ENCODE data around the gene OPRL1. TPM values are rescaled to one million over a fixed set of nuclear protein-coding genes. Genes with fewer than 3 reads are reported as not detected.
A peak's percentile ranks its signal among the peaks of the same experiment; 100 is the strongest.

OPRL1 gene
- total RNA-seq, 1 donor = 0.72 TPM

GRCh38 chr20:64043768-64044167, 36.1 kb upstream of the OPRL1 start:
- Histone ChIP-seq H3K4me1 (ENCODE audit: insufficient read depth, low read length) (no peaks in the 10 kb centered on the region), H2AFZ (ENCODE audit: low read length) (no peak overlapping the region), H3K79me2 (ENCODE audit: insufficient read depth, low read length) (no peaks in the 10 kb centered on the region), H3K4me3 (ENCODE audit: insufficient read depth, low read length) (no peak overlapping the region), H4K20me1 (ENCODE audit: insufficient read depth, low read length) (no peaks in the 10 kb centered on the region), H3K36me3 (ENCODE audit: insufficient read depth, low read length) (no peaks in the 10 kb centered on the region), H3K27ac (ENCODE audit: low read depth, low read length) (no peak overlapping the region), H3K9me3 (ENCODE audit: low read depth, low read length) (no peaks in the 10 kb centered on the region), H3K4me2 (ENCODE audit: insufficient read depth, low read length) (no peak overlapping the region), H3K27me3 (ENCODE audit: insufficient read depth, low read length) (peaks cover 49% of the 10 kb centered on the region)
- DNase-seq (ENCODE audit: insufficient read length, low spot score, missing footprints) = no peak
- TF ChIP-seq, protein P1, sequence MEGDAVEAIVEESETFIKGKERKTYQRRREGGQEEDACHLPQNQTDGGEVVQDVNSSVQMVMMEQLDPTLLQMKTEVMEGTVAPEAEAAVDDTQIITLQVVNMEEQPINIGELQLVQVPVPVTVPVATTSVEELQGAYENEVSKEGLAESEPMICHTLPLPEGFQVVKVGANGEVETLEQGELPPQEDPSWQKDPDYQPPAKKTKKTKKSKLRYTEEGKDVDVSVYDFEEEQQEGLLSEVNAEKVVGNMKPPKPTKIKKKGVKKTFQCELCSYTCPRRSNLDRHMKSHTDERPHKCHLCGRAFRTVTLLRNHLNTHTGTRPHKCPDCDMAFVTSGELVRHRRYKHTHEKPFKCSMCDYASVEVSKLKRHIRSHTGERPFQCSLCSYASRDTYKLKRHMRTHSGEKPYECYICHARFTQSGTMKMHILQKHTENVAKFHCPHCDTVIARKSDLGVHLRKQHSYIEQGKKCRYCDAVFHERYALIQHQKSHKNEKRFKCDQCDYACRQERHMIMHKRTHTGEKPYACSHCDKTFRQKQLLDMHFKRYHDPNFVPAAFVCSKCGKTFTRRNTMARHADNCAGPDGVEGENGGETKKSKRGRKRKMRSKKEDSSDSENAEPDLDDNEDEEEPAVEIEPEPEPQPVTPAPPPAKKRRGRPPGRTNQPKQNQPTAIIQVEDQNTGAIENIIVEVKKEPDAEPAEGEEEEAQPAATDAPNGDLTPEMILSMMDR (IDR thresholded peaks at IDR 0.05; ENCODE audit: extremely low read depth, low read depth, low read length) = no peak

DNA sequence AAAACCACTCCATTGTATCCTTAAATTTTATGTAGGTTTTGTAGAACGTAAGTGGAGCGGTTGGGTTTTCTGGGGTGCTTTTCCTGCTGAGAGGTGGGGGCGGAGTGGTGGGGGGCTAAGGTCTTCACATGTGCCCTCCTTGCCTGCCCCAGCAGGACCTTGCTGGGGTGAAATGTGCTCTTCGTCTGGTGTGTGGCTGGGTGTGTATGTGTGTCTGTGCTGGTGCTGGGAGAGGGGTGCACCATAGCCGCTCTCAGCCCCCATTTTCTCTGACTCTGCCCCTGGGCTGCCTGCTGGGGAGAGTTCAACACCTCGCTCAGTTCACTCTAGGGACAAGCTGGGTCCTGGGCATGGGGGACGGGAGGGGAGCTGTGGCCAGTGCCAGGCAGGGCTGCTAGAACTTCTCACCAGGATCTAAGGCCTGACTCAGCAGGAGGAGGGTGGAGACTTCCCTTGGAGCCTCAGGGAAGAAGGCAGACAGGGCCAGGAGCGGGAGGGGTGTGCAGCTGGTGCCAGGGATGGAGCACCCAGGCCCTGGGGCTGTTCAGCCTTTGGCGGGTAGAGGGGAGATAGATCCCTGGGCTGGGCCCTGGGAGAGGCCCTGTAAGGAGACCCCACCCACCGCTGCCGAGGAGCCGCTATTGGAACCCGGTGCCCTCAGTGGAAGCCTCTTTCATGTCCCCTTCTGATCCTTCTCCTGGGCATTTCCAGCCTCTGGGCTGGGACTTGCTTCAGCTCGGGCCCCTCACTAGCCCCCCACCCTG, 35.2 kb upstream of the OPRL1 start:
- H3K27me3 ChIP-seq (ENCODE audit: insufficient read depth, low read length) = peaks cover 43% of the 10 kb centered on the region

GRCh38 chr20:64045346-64046011, 34.4 kb upstream of the OPRL1 start:
- no peak overlapping the region for H3K4me3 ChIP-seq (ENCODE audit: insufficient read depth, low read length)

More for the DNA sequence above, 35.2 kb upstream of the OPRL1 start:
- no peak overlapping the region for H2AFZ ChIP-seq (ENCODE audit: low read length)
- TF ChIP-seq, protein P1 (IDR thresholded peaks at IDR 0.05; ENCODE audit: extremely low read depth, low read depth, low read length) = no peak
- H3K4me2 ChIP-seq (ENCODE audit: insufficient read depth, low read length) = no peak overlapping the region
- no peaks in the 10 kb centered on the region for H3K79me2 ChIP-seq (ENCODE audit: insufficient read depth, low read length)
- H4K20me1 ChIP-seq (ENCODE audit: insufficient read depth, low read length) = no peaks in the 10 kb centered on the region
- no peaks in the 10 kb centered on the region for H3K9me3 ChIP-seq (ENCODE audit: low read depth, low read length)
- no peaks in the 10 kb centered on the region for H3K4me1 ChIP-seq (ENCODE audit: insufficient read depth, low read length)
- H3K27ac ChIP-seq (ENCODE audit: low read depth, low read length) = no peak overlapping the region
- DNase-seq (ENCODE audit: insufficient read length, low spot score, missing footprints) = peak; percentile 98
- H3K4me3 ChIP-seq (ENCODE audit: insufficient read depth, low read length) = no peak overlapping the region
- no peaks in the 10 kb centered on the region for H3K36me3 ChIP-seq (ENCODE audit: insufficient read depth, low read length)

GRCh38 chr20:64047046-64047389, 32.9 kb upstream of the OPRL1 start:
- peaks cover 29% of the 10 kb centered on the region for H3K27me3 ChIP-seq (ENCODE audit: insufficient read depth, low read length)
- no peaks in the 10 kb centered on the region for H3K9me3 ChIP-seq (ENCODE audit: low read depth, low read length)
- H3K4me1 ChIP-seq (ENCODE audit: insufficient read depth, low read length) = no peaks in the 10 kb centered on the region
- peak; percentile 87 for DNase-seq (ENCODE audit: insufficient read length, low spot score, missing footprints)
- H3K27ac ChIP-seq (ENCODE audit: low read depth, low read length) = no peak overlapping the region
- H3K36me3 ChIP-seq (ENCODE audit: insufficient read depth, low read length) = no peaks in the 10 kb centered on the region
- H2AFZ ChIP-seq (ENCODE audit: low read length) = no peak overlapping the region
- no peak overlapping the region for H3K4me3 ChIP-seq (ENCODE audit: insufficient read depth, low read length)
- no peaks in the 10 kb centered on the region for H4K20me1 ChIP-seq (ENCODE audit: insufficient read depth, low read length)
- no peak overlapping the region for H3K4me2 ChIP-seq (ENCODE audit: insufficient read depth, low read length)
- TF ChIP-seq, protein P1 (IDR thresholded peaks at IDR 0.05; ENCODE audit: extremely low read depth, low read depth, low read length) = no peak
- H3K79me2 ChIP-seq (ENCODE audit: insufficient read depth, low read length) = no peaks in the 10 kb centered on the region

More at GRCh38 chr20:64045346-64046011, 34.4 kb upstream of the OPRL1 start:
- Histone ChIP-seq H3K27ac (ENCODE audit: low read depth, low read length) (no peak overlapping the region), H4K20me1 (ENCODE audit: insufficient read depth, low read length) (no peaks in the 10 kb centered on the region), H3K4me1 (ENCODE audit: insufficient read depth, low read length) (no peaks in the 10 kb centered on the region), H3K9me3 (ENCODE audit: low read depth, low read length) (no peaks in the 10 kb centered on the region), H3K4me2 (ENCODE audit: insufficient read depth, low read length) (no peak overlapping the region), H3K79me2 (ENCODE audit: insufficient read depth, low read length) (no peaks in the 10 kb centered on the region), H2AFZ (ENCODE audit: low read length) (no peak overlapping the region), H3K27me3 (ENCODE audit: insufficient read depth, low read length) (peaks cover 42% of the 10 kb centered on the region), H3K36me3 (ENCODE audit: insufficient read depth, low read length) (no peaks in the 10 kb centered on the region)
- DNase-seq (ENCODE audit: insufficient read length, low spot score, missing footprints) = no peak
- TF ChIP-seq, protein P1 (IDR thresholded peaks at IDR 0.05; ENCODE audit: extremely low read depth, low read depth, low read length) = no peak

Measured in osteoblast (primary cell).